ENCODE data around the gene MED31. TPM values are rescaled to one million over a fixed set of nuclear protein-coding genes. Genes with fewer than 3 reads are reported as not detected.

Gene MED31
- total RNA-seq, 1 experiment from 2014 or later = 41.4 TPM

GRCh38 chr17:6626616-6627015, 24.8 kb downstream of the MED31 start:
- POLR2A ChIA-PET (ENCODE audit: unreplicated experiment) = no interaction called here
- intact Hi-C loops (cut with micrococcal nuclease; ENCODE audit: unreplicated experiment) = loop anchor here (5.0 kb wide), 1 partner anchor 34 kb away; no protein-coding TSS in a partner anchor
- Histone ChIP-seq H3K4me3 (no peak overlapping the region), H3K4me2 (no peak overlapping the region), H3K27ac (no peak overlapping the region), H2AFZ (no peak overlapping the region), H3K36me3 (ENCODE audit: low read depth) (peaks cover 62% of the 10 kb centered on the region), H4K20me1 (ENCODE audit: insufficient read depth) (peaks cover 11% of the 10 kb centered on the region), H3K9me2 (ENCODE audit: insufficient read depth) (no peaks in the 10 kb centered on the region), H3F3A (ENCODE audit: insufficient read depth, low read depth) (no peaks in the 10 kb centered on the region; the same call in 1 of the 2 replicates), H3K4me1 (replicated peaks; ENCODE audit: insufficient read depth) (no peaks in the 10 kb centered on the region), H3K27me3 (ENCODE audit: insufficient read depth, low read depth) (no peaks in the 10 kb centered on the region), H3K9me3 (ENCODE audit: insufficient read depth, low read depth) (no peaks in the 10 kb centered on the region), H3K79me2 (ENCODE audit: low read depth) (0 out of 2 replicates have a peak, but pooled peaks cover 4% of the 10 kb centered on the region)
- TF ChIP-seq CTCF (conservative IDR thresholded peaks at IDR 0.05) = no peak
- TF ChIP-seq EZH2 (IDR thresholded peaks at IDR 0.05; ENCODE audit: low read depth) = no peak
- no TSS peak for BruUV-seq (replicated peaks)
- CTCF ChIA-PET = no interaction called here
- no peak for DNase-seq

GRCh38 chr17:6623941-6624340, 27.5 kb downstream of the MED31 start:
- intact Hi-C loops (cut with micrococcal nuclease; ENCODE audit: unreplicated experiment) = no loop called here
- Histone ChIP-seq H3F3A (ENCODE audit: insufficient read depth, low read depth) (no peaks in the 10 kb centered on the region; the same call in 1 of the 2 replicates), H3K4me2 (no peak overlapping the region), H4K20me1 (ENCODE audit: insufficient read depth) (peaks cover 19% of the 10 kb centered on the region), H3K4me1 (replicated peaks; ENCODE audit: insufficient read depth) (no peaks in the 10 kb centered on the region), H3K4me3 (no peak overlapping the region), H3K79me2 (ENCODE audit: low read depth) (no peaks in the 10 kb centered on the region), H3K27me3 (ENCODE audit: insufficient read depth, low read depth) (no peaks in the 10 kb centered on the region), H3K9me3 (ENCODE audit: insufficient read depth, low read depth) (no peaks in the 10 kb centered on the region), H3K36me3 (ENCODE audit: low read depth) (peaks cover 68% of the 10 kb centered on the region), H3K9me2 (ENCODE audit: insufficient read depth) (no peaks in the 10 kb centered on the region), H3K27ac (no peak overlapping the region), H2AFZ (no peak overlapping the region)
- BruUV-seq (replicated peaks) = no TSS peak
- TF ChIP-seq CTCF (conservative IDR thresholded peaks at IDR 0.05) (no peak), EZH2 (IDR thresholded peaks at IDR 0.05; ENCODE audit: low read depth) (no peak)
- no peak for DNase-seq
- ChIA-PET CTCF (no interaction called here), POLR2A (ENCODE audit: unreplicated experiment) (no interaction called here)

GRCh38 chr17:6611231-6611630, 40.2 kb downstream of the MED31 start:
- POLR2A ChIA-PET (ENCODE audit: unreplicated experiment) = interaction anchor here (0.6 to 0.7 kb wide), 2 partner anchors 17 to 25 kb away, joined by 3 to 4 read pairs; no protein-coding TSS in a partner anchor
- BruUV-seq (replicated peaks) = no TSS peak

GRCh38 chr17:6610011-6610410, 41.4 kb downstream of the MED31 start:
- intact Hi-C loops (cut with micrococcal nuclease; ENCODE audit: unreplicated experiment) = no loop called here
- Histone ChIP-seq H3K36me3 (ENCODE audit: low read depth) (peaks cover 62% of the 10 kb centered on the region), H3K79me2 (ENCODE audit: low read depth) (no peaks in the 10 kb centered on the region; the same call in 1 of the 2 replicates), H2AFZ (no peak overlapping the region), H3K27ac (no peak overlapping the region), H3K9me2 (ENCODE audit: insufficient read depth) (no peaks in the 10 kb centered on the region), H3K4me2 (no peak overlapping the region), H4K20me1 (ENCODE audit: insufficient read depth) (peaks cover 13% of the 10 kb centered on the region; the same call in 1 of the 2 replicates), H3K4me1 (replicated peaks; ENCODE audit: insufficient read depth) (peaks cover 16% of the 10 kb centered on the region), H3F3A (ENCODE audit: insufficient read depth, low read depth) (peaks cover 21% of the 10 kb centered on the region), H3K27me3 (ENCODE audit: insufficient read depth, low read depth) (no peaks in the 10 kb centered on the region), H3K4me3 (no peak overlapping the region), H3K9me3 (ENCODE audit: insufficient read depth, low read depth) (no peaks in the 10 kb centered on the region)
- no TSS peak for BruUV-seq (replicated peaks)
- no peak for DNase-seq
- ChIA-PET CTCF (interaction anchor here (0.6 to 1.0 kb wide), 3 partner anchors 104 to 167 kb away, joined by 3 to 8 read pairs (median 4); no protein-coding TSS in a partner anchor), POLR2A (ENCODE audit: unreplicated experiment) (no interaction called here)
- TF ChIP-seq CTCF (conservative IDR thresholded peaks at IDR 0.05) (no peak), EZH2 (IDR thresholded peaks at IDR 0.05; ENCODE audit: low read depth) (no peak)

More at GRCh38 chr17:6611231-6611630, 40.2 kb downstream of the MED31 start:
- Histone ChIP-seq H3K36me3 (ENCODE audit: low read depth) (peaks cover 55% of the 10 kb centered on the region), H3K4me2 (no peak overlapping the region), H3K9me3 (ENCODE audit: insufficient read depth, low read depth) (no peaks in the 10 kb centered on the region), H2AFZ (no peak overlapping the region), H3K9me2 (ENCODE audit: insufficient read depth) (no peaks in the 10 kb centered on the region), H3K4me1 (replicated peaks; ENCODE audit: insufficient read depth) (peaks cover 16% of the 10 kb centered on the region), H3K27me3 (ENCODE audit: insufficient read depth, low read depth) (no peaks in the 10 kb centered on the region), H3F3A (ENCODE audit: insufficient read depth, low read depth) (peaks cover 21% of the 10 kb centered on the region), H3K4me3 (no peak overlapping the region), H3K27ac (no peak overlapping the region), H3K79me2 (ENCODE audit: low read depth) (no peaks in the 10 kb centered on the region; the same call in 1 of the 2 replicates), H4K20me1 (ENCODE audit: insufficient read depth) (peaks cover 13% of the 10 kb centered on the region; the same call in 1 of the 2 replicates)
- CTCF ChIA-PET = no interaction called here
- intact Hi-C loops (cut with micrococcal nuclease; ENCODE audit: unreplicated experiment) = no loop called here
- DNase-seq = no peak
- no peak for TF ChIP-seq EZH2 (IDR thresholded peaks at IDR 0.05; ENCODE audit: low read depth)

Data from PC-9 (cell line).